HepG2 (cell line): ENCODE measurements around the gene IGFLR1. TPM values are rescaled to one million over a fixed set of nuclear protein-coding genes. Genes with fewer than 3 reads are reported as not detected.

Experiments used
- CC2D1A ChIP-seq: sonication (generic); formaldehyde crosslinking; IDR thresholded peaks from 2 replicates; pipeline ENCODE4 v1.8.1; 2023; ENCODE audit warnings: mild to moderate bottlenecking, missing genetic modification reagents
- EED ChIP-seq: sonication (generic); formaldehyde crosslinking; IDR thresholded peaks from 2 replicates; pipeline ENCODE4 v1.5.0; 2020; ENCODE audit warnings: mild to moderate bottlenecking, missing genetic modification reagents
- NRL ChIP-seq: sonication (generic); formaldehyde crosslinking; IDR thresholded peaks from 2 replicates; pipeline ENCODE4 v1.5.0; 2020; ENCODE audit warnings: missing genetic modification reagents, mild to moderate bottlenecking, moderate library complexity, borderline replicate concordance
- PTBP1 ChIP-seq: fragments of 200-400 bp; formaldehyde crosslinking; IDR thresholded peaks from 2 replicates; pipeline ENCODE4 v1.6.1; 2018; ENCODE audit warnings: low read length, low read depth; ENCODE audit not compliant: poor library complexity, severe bottlenecking
- TAF1 ChIP-seq: sonication (generic); formaldehyde crosslinking; IDR thresholded peaks from 2 replicates; pipeline ENCODE4 v1.4.0; 2020; ENCODE audit warnings: missing genetic modification reagents
- ZBTB40 ChIP-seq, 2 experiments: fragments of 450-650 bp in 1 of 2; sonication (generic) in 1 of 2; formaldehyde crosslinking in 1 of 2; IDR thresholded peaks; 2 replicates each; pipeline versions ENCODE4 v1.6.1 to v1.8.0; 2016 to 2022; ENCODE audit warnings: antibody characterized with exemption in 1 of 2, mild to moderate bottlenecking in 1 of 2, missing genetic modification reagents in 1 of 2
- ZFY ChIP-seq: sonication (generic); formaldehyde crosslinking; IDR thresholded peaks from 2 replicates; pipeline ENCODE4 v1.4.0; 2020; ENCODE audit warnings: missing genetic modification reagents
- ZNF205 ChIP-seq: IDR thresholded peaks from 2 replicates; pipeline ENCODE4 v1.6.1; 2018; ENCODE audit warnings: missing biosample characterization, missing genetic modification reagents
- polyA plus RNA-seq, 8 experiments: library from polyadenylated mRNA; depleted of rRNA in 3 of 8; stranded (reverse) in 7 of 8; unstranded in 1 of 8; fragments of >200 nt; fragmentation: Illumina TruSeq in 4 of 8; extraction: Trizol in 4 of 8; gene quantifications; 2 replicates each; pipeline versions ENCODE4 v1.2.1 to v1.2.3, GENCODE V29; 2011 to 2016; ENCODE audit warnings: low read depth in 4 of 8, missing spikeins in 1 of 8, mixed read lengths in 1 of 8; ENCODE audit not compliant: insufficient read depth in 1 of 8
- total RNA-seq, 5 experiments: library from RNA; depleted of rRNA; stranded (reverse); fragments of >200 nt; fragmentation: Illumina TruSeq; extraction: Trizol; gene quantifications; 2 replicates each; pipeline ENCODE4 v1.2.3, GENCODE V29; 2016; ENCODE audit warnings: low read depth in 1 of 5
- TF ChIP-seq, protein P1 (sequence below): sonication (generic); formaldehyde crosslinking; IDR thresholded peaks from 2 replicates; pipeline ENCODE4 v1.4.0; 2020; ENCODE audit warnings: low read depth, missing genetic modification reagents
- TF ChIP-seq, protein P2 (sequence below): IDR thresholded peaks from 2 replicates; pipeline ENCODE4 v1.6.1; 2016; ENCODE audit warnings: low read depth
- TF ChIP-seq, protein P3 (sequence below): sonication (generic); formaldehyde crosslinking; IDR thresholded peaks from 2 replicates; pipeline ENCODE4 v1.5.1; 2020; ENCODE audit warnings: mild to moderate bottlenecking, missing genetic modification reagents, moderate library complexity

Gene IGFLR1
- total and polyA plus RNA-seq, 2 of the 13 experiments (the other 11 are each of a cell fraction or from before 2014, with no cell fraction given): 5.4 to 8.9 TPM

GRCh38 chr19:35790981-35791813 is 48.9 kb upstream of the IGFLR1 start (continued):
- TF ChIP-seq ZBTB40 (IDR thresholded peaks at IDR 0.05) (no peak), ZBTB40 (CRISPR knock-in tag; IDR thresholded peaks at IDR 0.05) (0 out of 2 replicates have a peak, but pooled peaks have one; percentile 33), CC2D1A (CRISPR knock-in tag) (no peak), EED (CRISPR knock-in tag) (0 out of 2 replicates have a peak, but pooled peaks have one; percentile 58), PTBP1 (no peak), TAF1 (CRISPR knock-in tag) (no peak), ZNF205 (CRISPR knock-in tag) (no peak), NRL (0 out of 2 replicates have a peak, but pooled peaks have one; percentile 10), ZFY (CRISPR knock-in tag) (peak; percentile 65)
- TF ChIP-seq, protein P1, sequence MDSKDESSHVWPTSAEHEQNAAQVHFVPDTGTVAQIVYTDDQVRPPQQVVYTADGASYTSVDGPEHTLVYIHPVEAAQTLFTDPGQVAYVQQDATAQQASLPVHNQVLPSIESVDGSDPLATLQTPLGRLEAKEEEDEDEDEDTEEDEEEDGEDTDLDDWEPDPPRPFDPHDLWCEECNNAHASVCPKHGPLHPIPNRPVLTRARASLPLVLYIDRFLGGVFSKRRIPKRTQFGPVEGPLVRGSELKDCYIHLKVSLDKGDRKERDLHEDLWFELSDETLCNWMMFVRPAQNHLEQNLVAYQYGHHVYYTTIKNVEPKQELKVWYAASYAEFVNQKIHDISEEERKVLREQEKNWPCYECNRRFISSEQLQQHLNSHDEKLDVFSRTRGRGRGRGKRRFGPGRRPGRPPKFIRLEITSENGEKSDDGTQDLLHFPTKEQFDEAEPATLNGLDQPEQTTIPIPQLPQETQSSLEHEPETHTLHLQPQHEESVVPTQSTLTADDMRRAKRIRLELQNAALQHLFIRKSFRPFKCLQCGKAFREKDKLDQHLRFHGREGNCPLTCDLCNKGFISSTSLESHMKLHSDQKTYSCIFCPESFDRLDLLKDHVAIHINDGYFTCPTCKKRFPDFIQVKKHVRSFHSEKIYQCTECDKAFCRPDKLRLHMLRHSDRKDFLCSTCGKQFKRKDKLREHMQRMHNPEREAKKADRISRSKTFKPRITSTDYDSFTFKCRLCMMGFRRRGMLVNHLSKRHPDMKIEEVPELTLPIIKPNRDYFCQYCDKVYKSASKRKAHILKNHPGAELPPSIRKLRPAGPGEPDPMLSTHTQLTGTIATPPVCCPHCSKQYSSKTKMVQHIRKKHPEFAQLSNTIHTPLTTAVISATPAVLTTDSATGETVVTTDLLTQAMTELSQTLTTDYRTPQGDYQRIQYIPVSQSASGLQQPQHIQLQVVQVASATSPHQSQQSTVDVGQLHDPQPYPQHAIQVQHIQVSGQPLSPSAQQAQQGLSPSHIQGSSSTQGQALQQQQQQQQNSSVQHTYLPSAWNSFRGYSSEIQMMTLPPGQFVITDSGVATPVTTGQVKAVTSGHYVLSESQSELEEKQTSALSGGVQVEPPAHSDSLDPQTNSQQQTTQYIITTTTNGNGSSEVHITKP: no peak
- TF ChIP-seq, protein P2, sequence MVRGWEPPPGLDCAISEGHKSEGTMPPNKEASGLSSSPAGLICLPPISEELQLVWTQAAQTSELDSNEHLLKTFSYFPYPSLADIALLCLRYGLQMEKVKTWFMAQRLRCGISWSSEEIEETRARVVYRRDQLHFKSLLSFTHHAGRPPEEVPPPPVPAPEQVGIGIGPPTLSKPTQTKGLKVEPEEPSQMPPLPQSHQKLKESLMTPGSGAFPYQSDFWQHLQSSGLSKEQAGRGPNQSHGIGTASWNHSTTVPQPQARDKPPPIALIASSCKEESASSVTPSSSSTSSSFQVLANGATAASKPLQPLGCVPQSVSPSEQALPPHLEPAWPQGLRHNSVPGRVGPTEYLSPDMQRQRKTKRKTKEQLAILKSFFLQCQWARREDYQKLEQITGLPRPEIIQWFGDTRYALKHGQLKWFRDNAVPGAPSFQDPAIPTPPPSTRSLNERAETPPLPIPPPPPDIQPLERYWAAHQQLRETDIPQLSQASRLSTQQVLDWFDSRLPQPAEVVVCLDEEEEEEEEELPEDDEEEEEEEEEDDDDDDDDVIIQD (CRISPR knock-in tag): no peak
- TF ChIP-seq, protein P3, sequence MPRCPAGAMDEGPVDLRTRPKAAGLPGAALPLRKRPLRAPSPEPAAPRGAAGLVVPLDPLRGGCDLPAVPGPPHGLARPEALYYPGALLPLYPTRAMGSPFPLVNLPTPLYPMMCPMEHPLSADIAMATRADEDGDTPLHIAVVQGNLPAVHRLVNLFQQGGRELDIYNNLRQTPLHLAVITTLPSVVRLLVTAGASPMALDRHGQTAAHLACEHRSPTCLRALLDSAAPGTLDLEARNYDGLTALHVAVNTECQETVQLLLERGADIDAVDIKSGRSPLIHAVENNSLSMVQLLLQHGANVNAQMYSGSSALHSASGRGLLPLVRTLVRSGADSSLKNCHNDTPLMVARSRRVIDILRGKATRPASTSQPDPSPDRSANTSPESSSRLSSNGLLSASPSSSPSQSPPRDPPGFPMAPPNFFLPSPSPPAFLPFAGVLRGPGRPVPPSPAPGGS (CRISPR knock-in tag): 0 out of 2 replicates have a peak, but pooled peaks have one; percentile 41
